Body of pancreas (tissue), 4 donors: ENCODE results near the gene SPATA13.

Experiments used
- POLR2A ChIP-seq, 3 donors: fragments of 450-650 bp; IDR thresholded peaks; one replicate each; pipeline ENCODE4 v1.6.1; 2016; ENCODE audit warnings: antibody characterized with exemption in 3 of 3, mild to moderate bottlenecking in 2 of 3
- TF ChIP-seq, protein P1 (sequence below), 7 experiments: fragments of 450-650 bp in 4 of 7; fragments of 200-600 bp in 3 of 7; sonication (generic) in 3 of 7; IDR thresholded peaks; one replicate each; pipeline ENCODE4 v1.5.1; 2016 to 2019; ENCODE audit warnings: antibody characterized with exemption in 7 of 7

- TF ChIP-seq, protein P1, sequence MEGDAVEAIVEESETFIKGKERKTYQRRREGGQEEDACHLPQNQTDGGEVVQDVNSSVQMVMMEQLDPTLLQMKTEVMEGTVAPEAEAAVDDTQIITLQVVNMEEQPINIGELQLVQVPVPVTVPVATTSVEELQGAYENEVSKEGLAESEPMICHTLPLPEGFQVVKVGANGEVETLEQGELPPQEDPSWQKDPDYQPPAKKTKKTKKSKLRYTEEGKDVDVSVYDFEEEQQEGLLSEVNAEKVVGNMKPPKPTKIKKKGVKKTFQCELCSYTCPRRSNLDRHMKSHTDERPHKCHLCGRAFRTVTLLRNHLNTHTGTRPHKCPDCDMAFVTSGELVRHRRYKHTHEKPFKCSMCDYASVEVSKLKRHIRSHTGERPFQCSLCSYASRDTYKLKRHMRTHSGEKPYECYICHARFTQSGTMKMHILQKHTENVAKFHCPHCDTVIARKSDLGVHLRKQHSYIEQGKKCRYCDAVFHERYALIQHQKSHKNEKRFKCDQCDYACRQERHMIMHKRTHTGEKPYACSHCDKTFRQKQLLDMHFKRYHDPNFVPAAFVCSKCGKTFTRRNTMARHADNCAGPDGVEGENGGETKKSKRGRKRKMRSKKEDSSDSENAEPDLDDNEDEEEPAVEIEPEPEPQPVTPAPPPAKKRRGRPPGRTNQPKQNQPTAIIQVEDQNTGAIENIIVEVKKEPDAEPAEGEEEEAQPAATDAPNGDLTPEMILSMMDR (IDR thresholded peaks at IDR 0.05) = no peak
- no peak for TF ChIP-seq POLR2A (IDR thresholded peaks at IDR 0.05)
Observed at GRCh38 chr13:24146961-24147569, 13.5 kb upstream of the SPATA13 start.
